ENCODE results near the gene SH3GL3. TPM values are rescaled to one million over a fixed set of nuclear protein-coding genes. Genes with fewer than 3 reads are reported as not detected.
A peak's percentile ranks its signal among the peaks of the same experiment; 100 is the strongest.

The SH3GL3 gene
- total RNA-seq, 1 experiment from 2014 or later: 7.0 TPM

- Histone ChIP-seq H3K36me3 (replicated peaks; ENCODE audit: control insufficient read depth, insufficient read depth, low read length) (no peaks in the 10 kb centered on the region), H3K27me3 (ENCODE audit: control insufficient read depth, insufficient read depth, low read length) (no peaks in the 10 kb centered on the region), H3K4me3 (ENCODE audit: insufficient read depth, low read depth, low read length) (no peak overlapping the region)
- no peak for DNase-seq
Observed at GRCh38 chr15:83504365-83504764, 57.2 kb downstream of the SH3GL3 start.

- H3K27me3 ChIP-seq (ENCODE audit: control insufficient read depth, insufficient read depth, low read length): no peaks in the 10 kb centered on the region
- no peaks in the 10 kb centered on the region for H3K36me3 ChIP-seq (replicated peaks; ENCODE audit: control insufficient read depth, insufficient read depth, low read length)
- no peak overlapping the region for H3K4me3 ChIP-seq (ENCODE audit: insufficient read depth, low read depth, low read length)
- no peak for DNase-seq
Observed at GRCh38 chr15:83510001-83510400, 62.9 kb downstream of the SH3GL3 start.

- Histone ChIP-seq H3K4me3 (ENCODE audit: insufficient read depth, low read depth, low read length) (no peak overlapping the region), H3K36me3 (replicated peaks; ENCODE audit: control insufficient read depth, insufficient read depth, low read length) (no peaks in the 10 kb centered on the region), H3K27me3 (ENCODE audit: control insufficient read depth, insufficient read depth, low read length) (no peaks in the 10 kb centered on the region)
- DNase-seq: peak; percentile 15
Observed at GRCh38 chr15:83512459-83512858, 65.3 kb downstream of the SH3GL3 start.

GRCh38 chr15:83514584-83514983 is 67.4 kb downstream of the SH3GL3 start:
- no peak overlapping the region for H3K4me3 ChIP-seq (ENCODE audit: insufficient read depth, low read depth, low read length)
- H3K27me3 ChIP-seq (ENCODE audit: control insufficient read depth, insufficient read depth, low read length): no peaks in the 10 kb centered on the region
- no peaks in the 10 kb centered on the region for H3K36me3 ChIP-seq (replicated peaks; ENCODE audit: control insufficient read depth, insufficient read depth, low read length)
- DNase-seq: no peak

- no peak for DNase-seq
- Histone ChIP-seq H3K4me3 (ENCODE audit: insufficient read depth, low read depth, low read length) (no peak overlapping the region), H3K36me3 (replicated peaks; ENCODE audit: control insufficient read depth, insufficient read depth, low read length) (no peaks in the 10 kb centered on the region), H3K27me3 (ENCODE audit: control insufficient read depth, insufficient read depth, low read length) (no peaks in the 10 kb centered on the region)
Observed at GRCh38 chr15:83515164-83515563, 68.0 kb downstream of the SH3GL3 start.

GRCh38 chr15:83516935-83517334 is 69.8 kb downstream of the SH3GL3 start:
- no peaks in the 10 kb centered on the region for H3K36me3 ChIP-seq (replicated peaks; ENCODE audit: control insufficient read depth, insufficient read depth, low read length)
- no peaks in the 10 kb centered on the region for H3K27me3 ChIP-seq (ENCODE audit: control insufficient read depth, insufficient read depth, low read length)
- DNase-seq: no peak
- H3K4me3 ChIP-seq (ENCODE audit: insufficient read depth, low read depth, low read length): no peak overlapping the region

GRCh38 chr15:83526319-83526718 is 79.2 kb downstream of the SH3GL3 start:
- Histone ChIP-seq H3K36me3 (replicated peaks; ENCODE audit: control insufficient read depth, insufficient read depth, low read length) (no peaks in the 10 kb centered on the region), H3K27me3 (ENCODE audit: control insufficient read depth, insufficient read depth, low read length) (no peaks in the 10 kb centered on the region), H3K4me3 (ENCODE audit: insufficient read depth, low read depth, low read length) (no peak overlapping the region)
- DNase-seq: no peak

GRCh38 chr15:83533410-83533962 is 86.3 kb downstream of the SH3GL3 start:
- Histone ChIP-seq H3K36me3 (replicated peaks; ENCODE audit: control insufficient read depth, insufficient read depth, low read length) (no peaks in the 10 kb centered on the region), H3K27me3 (ENCODE audit: control insufficient read depth, insufficient read depth, low read length) (no peaks in the 10 kb centered on the region), H3K4me3 (ENCODE audit: insufficient read depth, low read depth, low read length) (no peak overlapping the region)
- DNase-seq: no peak

- Histone ChIP-seq H3K36me3 (replicated peaks; ENCODE audit: control insufficient read depth, insufficient read depth, low read length) (no peaks in the 10 kb centered on the region), H3K27me3 (ENCODE audit: control insufficient read depth, insufficient read depth, low read length) (no peaks in the 10 kb centered on the region), H3K4me3 (ENCODE audit: insufficient read depth, low read depth, low read length) (no peak overlapping the region)
- no peak for DNase-seq
Observed at GRCh38 chr15:83537606-83538005, 90.5 kb downstream of the SH3GL3 start.

- DNase-seq: no peak
- H3K27me3 ChIP-seq (ENCODE audit: control insufficient read depth, insufficient read depth, low read length): no peaks in the 10 kb centered on the region
- no peak overlapping the region for H3K4me3 ChIP-seq (ENCODE audit: insufficient read depth, low read depth, low read length)
- no peaks in the 10 kb centered on the region for H3K36me3 ChIP-seq (replicated peaks; ENCODE audit: control insufficient read depth, insufficient read depth, low read length)
Observed at GRCh38 chr15:83538682-83539081, 91.5 kb downstream of the SH3GL3 start.

GRCh38 chr15:83545804-83546511 is 98.8 kb downstream of the SH3GL3 start:
- no peaks in the 10 kb centered on the region for H3K36me3 ChIP-seq (replicated peaks; ENCODE audit: control insufficient read depth, insufficient read depth, low read length)
- DNase-seq: no peak
- H3K4me3 ChIP-seq (ENCODE audit: insufficient read depth, low read depth, low read length): no peak overlapping the region
- no peaks in the 10 kb centered on the region for H3K27me3 ChIP-seq (ENCODE audit: control insufficient read depth, insufficient read depth, low read length)

GRCh38 chr15:83546512-83546888 is 99.4 kb downstream of the SH3GL3 start:
- Histone ChIP-seq H3K27me3 (ENCODE audit: control insufficient read depth, insufficient read depth, low read length) (no peaks in the 10 kb centered on the region), H3K4me3 (ENCODE audit: insufficient read depth, low read depth, low read length) (no peak overlapping the region), H3K36me3 (replicated peaks; ENCODE audit: control insufficient read depth, insufficient read depth, low read length) (no peaks in the 10 kb centered on the region)
- no peak for DNase-seq

GRCh38 chr15:83547168-83547567 is 100.0 kb downstream of the SH3GL3 start:
- DNase-seq: no peak
- H3K4me3 ChIP-seq (ENCODE audit: insufficient read depth, low read depth, low read length): no peak overlapping the region
- no peaks in the 10 kb centered on the region for H3K27me3 ChIP-seq (ENCODE audit: control insufficient read depth, insufficient read depth, low read length)
- H3K36me3 ChIP-seq (replicated peaks; ENCODE audit: control insufficient read depth, insufficient read depth, low read length): no peaks in the 10 kb centered on the region

GRCh38 chr15:83549623-83550022 is 102.5 kb downstream of the SH3GL3 start:
- Histone ChIP-seq H3K36me3 (replicated peaks; ENCODE audit: control insufficient read depth, insufficient read depth, low read length) (no peaks in the 10 kb centered on the region), H3K4me3 (ENCODE audit: insufficient read depth, low read depth, low read length) (no peak overlapping the region), H3K27me3 (ENCODE audit: control insufficient read depth, insufficient read depth, low read length) (no peaks in the 10 kb centered on the region)
- no peak for DNase-seq

GRCh38 chr15:83554558-83554957 is 107.4 kb downstream of the SH3GL3 start:
- no peak for DNase-seq
- Histone ChIP-seq H3K4me3 (ENCODE audit: insufficient read depth, low read depth, low read length) (no peak overlapping the region), H3K27me3 (ENCODE audit: control insufficient read depth, insufficient read depth, low read length) (no peaks in the 10 kb centered on the region), H3K36me3 (replicated peaks; ENCODE audit: control insufficient read depth, insufficient read depth, low read length) (no peaks in the 10 kb centered on the region)

GRCh38 chr15:83555383-83555782 is 108.2 kb downstream of the SH3GL3 start:
- no peak for DNase-seq
- Histone ChIP-seq H3K36me3 (replicated peaks; ENCODE audit: control insufficient read depth, insufficient read depth, low read length) (no peaks in the 10 kb centered on the region), H3K4me3 (ENCODE audit: insufficient read depth, low read depth, low read length) (no peak overlapping the region), H3K27me3 (ENCODE audit: control insufficient read depth, insufficient read depth, low read length) (no peaks in the 10 kb centered on the region)

Measured in H7 (cell line).